GM18498 (cell line): ENCODE data around the gene PRIMA1.

ENCODE experiments used
- ATAC-seq: cut with Tn5 transposase; IDR thresholded peaks from one replicate; pipeline ENCODE4 v1.9.1; 2021; ENCODE audit warnings: mild to moderate bottlenecking, moderate library complexity; ENCODE audit not compliant: unreplicated experiment

PRIMA1 gene

GRCh38 chr14:93797071-93797470 lies 8.8 kb upstream of the PRIMA1 start:
- no peak for ATAC-seq

- no peak for ATAC-seq
Observed at GRCh38 chr14:93794756-93795155, 6.5 kb upstream of the PRIMA1 start.

- no peak for ATAC-seq
Observed at GRCh38 chr14:93793555-93794324, 5.5 kb upstream of the PRIMA1 start.

- no peak for ATAC-seq
Observed at GRCh38 chr14:93792391-93792790, 4.1 kb upstream of the PRIMA1 start.

GRCh38 chr14:93790966-93791365 lies 2.7 kb upstream of the PRIMA1 start:
- ATAC-seq: no peak

GRCh38 chr14:93789228-93790130 lies 1.2 kb upstream of the PRIMA1 start:
- no peak for ATAC-seq

- no peak for ATAC-seq
Observed at GRCh38 chr14:93788543-93789227, 400 bp upstream of the PRIMA1 start.

GRCh38 chr14:93787465-93788292 lies 606 bp downstream of the PRIMA1 start:
- ATAC-seq: no peak

GRCh38 chr14:93785423-93785822 lies 2.9 kb downstream of the PRIMA1 start:
- no peak for ATAC-seq

- no peak for ATAC-seq
Observed at GRCh38 chr14:93784878-93785277, 3.4 kb downstream of the PRIMA1 start.

- ATAC-seq: no peak
Observed at GRCh38 chr14:93780813-93781400, 7.4 kb downstream of the PRIMA1 start.

- ATAC-seq: no peak
Observed at GRCh38 chr14:93778856-93779629, 9.2 kb downstream of the PRIMA1 start.

GRCh38 chr14:93778453-93778852 lies 9.8 kb downstream of the PRIMA1 start:
- no peak for ATAC-seq

GRCh38 chr14:93775744-93776143 lies 12.5 kb downstream of the PRIMA1 start:
- ATAC-seq: no peak

GRCh38 chr14:93775158-93775557 lies 13.1 kb downstream of the PRIMA1 start:
- ATAC-seq: no peak

GRCh38 chr14:93772263-93772662 lies 16.0 kb downstream of the PRIMA1 start:
- no peak for ATAC-seq

GRCh38 chr14:93765970-93766369 lies 22.3 kb downstream of the PRIMA1 start:
- no peak for ATAC-seq

- no peak for ATAC-seq
Observed at GRCh38 chr14:93765155-93765554, 23.1 kb downstream of the PRIMA1 start.

- no peak for ATAC-seq
Observed at GRCh38 chr14:93764211-93764659, 24.1 kb downstream of the PRIMA1 start.
